Measurements from ENCODE around the gene KCNQ2.
"Not testable (repeated sequence)": the region's sequence is repeated elsewhere in the genome, so short reads cannot be mapped to it uniquely, and the experiment has no call there.

Gene KCNQ2

GRCh38 chr20:63488315-63489251 lies 16.1 kb upstream of the KCNQ2 start:
- no peak for DNase-seq

- DNase-seq: no peak
Measured at GRCh38 chr20:63487781-63488241, 15.4 kb upstream of the KCNQ2 start.

GRCh38 chr20:63487116-63487764 lies 14.8 kb upstream of the KCNQ2 start:
- no peak for DNase-seq

GRCh38 chr20:63486300-63486855 lies 13.9 kb upstream of the KCNQ2 start:
- no peak for DNase-seq

GRCh38 chr20:63484651-63485403 lies 12.4 kb upstream of the KCNQ2 start:
- no peak for DNase-seq

GRCh38 chr20:63484236-63484635 lies 11.8 kb upstream of the KCNQ2 start:
- no peak for DNase-seq

- DNase-seq: no peak
Measured at GRCh38 chr20:63483834-63484233, 11.4 kb upstream of the KCNQ2 start.

GRCh38 chr20:63482021-63482587 lies 9.6 kb upstream of the KCNQ2 start:
- DNase-seq: no peak

- no peak for DNase-seq
Measured at GRCh38 chr20:63481503-63481902, 9.0 kb upstream of the KCNQ2 start.

GRCh38 chr20:63479695-63480419 lies 7.4 kb upstream of the KCNQ2 start:
- DNase-seq: not testable (repeated sequence)

GRCh38 chr20:63478346-63479302 lies 6.2 kb upstream of the KCNQ2 start:
- no peak for DNase-seq

- no peak for DNase-seq
Measured at GRCh38 chr20:63477944-63478343, 5.5 kb upstream of the KCNQ2 start.

- DNase-seq: no peak
Measured at GRCh38 chr20:63477061-63477616, 4.7 kb upstream of the KCNQ2 start.

GRCh38 chr20:63475209-63475608 lies 2.8 kb upstream of the KCNQ2 start:
- DNase-seq: no peak

- DNase-seq: no peak
Measured at GRCh38 chr20:63473555-63474449, 1.3 kb upstream of the KCNQ2 start.

GRCh38 chr20:63472862-63473390 lies 471 bp upstream of the KCNQ2 start:
- DNase-seq: no peak

GRCh38 chr20:63471717-63471980 lies 806 bp downstream of the KCNQ2 start:
- DNase-seq: no peak

- DNase-seq: no peak
Measured at GRCh38 chr20:63471002-63471716, 1.3 kb downstream of the KCNQ2 start.

GRCh38 chr20:63470410-63470809 lies 2.0 kb downstream of the KCNQ2 start:
- DNase-seq: no peak
